Activated CD4-positive, alpha-beta T cell treated with anti-CD3 and anti-CD28 coated beads, Interleukin-2, amount 50 U/mL, for 16 hours (primary cell): ENCODE data around the gene SPEF2.
A peak's percentile ranks its signal among the peaks of the same experiment; 100 is the strongest.

ENCODE experiments used
- DNase-seq: peaks from one replicate; pipeline ENCODE4 v3.0.0-alpha.2; 2020

SPEF2 gene

GRCh38 chr5:35785601-35786085 lies 168.0 kb downstream of the SPEF2 start:
- peak; percentile 86 for DNase-seq

- DNase-seq, result no peak
Measured at GRCh38 chr5:35788724-35789123, 171.1 kb downstream of the SPEF2 start.

GRCh38 chr5:35789732-35790456 lies 172.2 kb downstream of the SPEF2 start:
- DNase-seq, result peak; percentile 53

GRCh38 chr5:35790457-35790822 lies 172.8 kb downstream of the SPEF2 start:
- no peak for DNase-seq

DNA sequence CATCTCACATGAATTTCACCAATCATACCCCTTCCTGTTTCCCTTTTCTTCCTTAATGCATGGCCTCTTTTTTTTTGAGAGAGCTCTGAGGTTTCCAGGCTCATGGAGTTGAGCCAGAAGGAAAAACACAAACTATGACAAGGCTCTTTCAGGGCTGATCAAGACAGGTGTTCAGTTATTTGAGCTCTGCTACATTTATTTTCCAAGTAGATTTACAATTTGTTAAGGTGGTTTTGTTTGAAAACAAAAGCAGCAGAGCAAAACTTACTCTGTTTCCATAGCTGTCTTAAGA lies 176.6 kb downstream of the SPEF2 start:
- DNase-seq, result no peak

DNA sequence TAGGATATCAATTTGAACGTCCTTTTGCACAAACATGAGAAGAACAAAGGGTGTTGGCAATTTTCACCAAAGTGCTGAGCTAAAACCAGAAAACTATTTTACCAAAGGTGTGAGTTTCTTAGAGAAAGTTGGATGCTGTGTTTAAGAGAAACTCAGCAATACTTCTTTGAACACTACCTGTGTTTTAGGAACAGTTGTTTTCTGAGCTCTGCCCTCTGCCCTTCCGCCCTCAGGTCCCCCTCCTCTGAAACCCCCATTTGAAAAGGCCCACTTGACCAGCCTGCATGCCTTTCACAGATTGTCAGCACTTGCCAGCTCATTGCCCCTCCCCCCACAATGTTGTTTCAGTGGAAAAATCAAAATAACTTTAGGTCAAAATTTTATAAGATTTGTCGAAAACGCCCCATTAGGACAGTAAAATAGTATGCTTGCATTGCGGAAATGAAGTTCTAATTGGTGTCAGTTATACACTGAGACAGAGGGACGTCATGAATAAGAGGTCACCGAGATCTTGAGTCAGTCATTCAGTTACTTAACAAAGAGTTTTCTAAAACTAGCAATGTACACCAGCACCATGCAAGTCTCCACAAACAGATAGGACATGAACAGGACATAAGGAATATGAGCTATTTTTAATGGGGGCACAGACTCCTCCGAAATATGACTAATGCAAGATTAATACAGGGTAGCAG lies 177.2 kb downstream of the SPEF2 start:
- DNase-seq, result peak; percentile 76

DNA sequence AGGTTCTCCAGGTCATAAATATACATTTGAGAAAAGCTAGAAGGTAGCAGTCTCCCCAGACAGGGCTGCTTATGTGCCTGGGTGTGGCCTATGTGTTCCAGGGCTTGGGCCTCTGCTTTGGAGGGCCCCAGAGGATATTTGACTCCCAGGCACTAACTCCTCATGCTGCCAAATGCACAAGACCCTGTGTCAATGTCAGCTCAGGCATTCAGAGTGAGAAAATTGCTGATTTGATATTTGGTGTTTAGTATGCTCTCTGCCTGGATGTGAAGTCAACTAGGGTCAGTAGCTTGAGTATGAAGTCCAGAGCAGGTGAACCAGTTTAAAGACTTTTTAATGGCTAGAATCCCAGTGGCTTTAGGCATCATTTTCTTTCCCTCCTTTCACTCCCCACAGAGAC lies 181.5 kb downstream of the SPEF2 start:
- no peak for DNase-seq

GRCh38 chr5:35799753-35800152 lies 182.1 kb downstream of the SPEF2 start:
- DNase-seq, result no peak

DNA sequence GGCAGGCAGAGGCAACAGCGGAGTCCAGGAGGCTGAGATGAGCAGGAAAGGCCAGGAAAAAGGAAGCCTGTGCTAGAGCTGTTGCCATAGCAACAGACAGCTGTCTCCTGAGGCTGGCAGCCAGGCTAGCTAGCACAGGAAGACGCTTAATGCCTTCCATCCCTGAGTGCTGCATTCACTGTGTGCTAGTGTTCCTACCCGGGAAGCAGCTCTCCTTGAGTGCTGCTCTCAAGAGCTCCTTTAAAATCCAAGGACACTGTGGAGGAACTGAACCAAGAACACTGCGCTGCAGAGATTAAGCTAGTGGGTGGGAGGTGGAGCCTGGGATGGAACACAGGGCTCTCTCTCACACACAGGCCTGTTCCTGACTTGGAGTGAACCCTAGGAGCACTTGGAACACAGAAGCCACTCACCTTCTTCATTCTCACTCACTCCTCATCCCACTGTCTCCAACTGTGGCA lies 185.6 kb downstream of the SPEF2 start:
- DNase-seq, result no peak

GRCh38 chr5:35804201-35804653 lies 186.6 kb downstream of the SPEF2 start:
- DNase-seq, result no peak

DNA sequence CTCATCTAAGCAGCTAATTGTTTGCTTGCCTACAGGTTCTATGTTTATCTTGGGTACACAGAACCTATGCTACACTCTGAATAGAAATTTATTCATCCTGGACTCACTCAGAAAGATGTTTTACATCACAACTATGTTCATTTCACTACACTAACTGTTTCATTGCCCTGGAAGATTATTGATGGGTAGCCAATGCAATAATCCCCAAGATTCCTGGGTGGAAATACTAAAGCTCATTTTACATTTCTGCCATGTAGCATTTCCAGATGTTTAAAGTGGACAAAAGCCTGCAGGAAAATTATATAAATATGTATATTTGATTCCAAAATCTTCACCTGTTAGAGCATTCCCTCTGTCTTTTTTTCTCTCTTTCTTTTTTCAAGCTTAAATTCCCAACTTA lies 187.2 kb downstream of the SPEF2 start:
- no peak for DNase-seq

GRCh38 chr5:35810601-35811000 lies 192.9 kb downstream of the SPEF2 start:
- peak; percentile 49 for DNase-seq

- DNase-seq, result peak; percentile 91
Measured at GRCh38 chr5:35811108-35811741, 193.6 kb downstream of the SPEF2 start.

DNA sequence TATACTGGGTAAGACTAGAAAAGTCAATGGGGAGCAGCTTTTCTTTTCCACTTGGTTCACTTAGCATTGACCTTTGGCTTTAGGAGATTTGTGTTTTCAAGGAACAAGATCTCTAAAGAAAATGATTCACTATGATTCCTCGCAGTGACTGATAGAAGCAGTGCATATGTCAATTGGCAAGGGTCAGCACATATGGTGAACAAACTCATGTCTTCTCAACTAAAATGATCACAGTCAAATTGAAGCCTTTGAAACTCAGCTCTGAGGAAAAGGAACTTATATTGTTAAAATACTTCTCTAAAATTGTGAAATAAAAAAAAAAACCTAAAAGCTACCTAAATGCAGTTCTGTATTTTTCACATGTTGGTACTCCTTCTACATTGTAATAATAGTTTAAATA lies 195.9 kb downstream of the SPEF2 start:
- no peak for DNase-seq

DNA sequence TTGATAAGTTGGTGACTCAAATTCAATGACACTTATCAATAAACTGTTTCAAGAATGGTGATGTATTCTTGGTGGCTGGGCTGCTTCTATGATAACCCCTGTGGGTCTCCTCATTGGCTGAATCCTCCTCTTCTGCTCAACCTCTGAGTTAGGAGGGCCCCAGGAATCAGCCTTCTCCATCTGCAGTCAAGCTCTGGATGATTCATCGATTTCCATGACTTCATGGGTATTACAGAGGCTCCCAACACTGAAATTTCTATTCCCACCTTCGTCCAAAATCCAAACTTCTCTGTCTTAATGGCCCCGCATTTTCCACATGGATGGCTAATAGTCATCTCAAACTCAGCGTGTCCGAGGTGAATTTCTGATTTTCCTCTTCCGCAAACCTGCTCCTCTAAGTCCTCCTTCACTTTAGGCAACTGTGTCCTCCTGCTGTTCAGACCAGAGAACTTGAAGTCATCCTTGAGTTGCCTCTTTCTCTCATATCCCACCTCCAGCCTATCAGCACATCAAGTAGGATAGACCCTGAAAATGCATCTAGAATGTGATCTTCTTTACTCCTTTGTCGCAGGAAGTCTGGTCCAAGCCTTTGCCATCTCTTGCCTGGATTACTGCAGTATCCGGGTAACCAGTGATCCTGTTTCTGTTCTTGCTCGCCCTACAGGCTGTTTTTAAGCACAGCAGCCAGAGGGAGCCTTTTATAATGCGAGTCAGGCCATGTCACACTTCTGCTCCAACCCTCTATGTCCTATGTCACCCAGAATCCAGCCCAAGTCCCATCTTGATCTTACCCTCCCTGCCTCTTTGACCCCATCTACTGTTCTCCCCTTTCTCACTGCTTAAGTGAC lies 197.7 kb downstream of the SPEF2 start:
- DNase-seq, result peak; percentile 74

- DNase-seq, result peak; percentile 56
Measured at GRCh38 chr5:35816881-35817521, 199.3 kb downstream of the SPEF2 start.

DNA sequence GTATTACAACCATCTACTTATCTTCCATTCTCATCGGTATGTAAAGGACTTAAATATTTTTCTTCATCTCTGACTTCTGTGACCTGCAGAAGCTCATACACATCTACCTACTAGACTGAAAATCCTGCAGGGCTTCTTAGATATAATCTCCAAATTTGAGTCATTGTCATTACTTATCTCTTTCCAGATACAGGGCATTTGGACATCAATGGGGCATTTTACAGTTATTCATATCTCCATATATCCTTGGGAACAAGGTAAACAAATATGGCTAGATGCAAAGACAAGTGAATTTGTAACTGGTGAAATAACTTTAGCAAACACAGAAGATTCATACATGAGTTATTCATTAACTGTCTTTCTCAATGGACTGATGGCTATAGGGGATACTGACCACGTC lies 201.4 kb downstream of the SPEF2 start:
- no peak for DNase-seq

DNA sequence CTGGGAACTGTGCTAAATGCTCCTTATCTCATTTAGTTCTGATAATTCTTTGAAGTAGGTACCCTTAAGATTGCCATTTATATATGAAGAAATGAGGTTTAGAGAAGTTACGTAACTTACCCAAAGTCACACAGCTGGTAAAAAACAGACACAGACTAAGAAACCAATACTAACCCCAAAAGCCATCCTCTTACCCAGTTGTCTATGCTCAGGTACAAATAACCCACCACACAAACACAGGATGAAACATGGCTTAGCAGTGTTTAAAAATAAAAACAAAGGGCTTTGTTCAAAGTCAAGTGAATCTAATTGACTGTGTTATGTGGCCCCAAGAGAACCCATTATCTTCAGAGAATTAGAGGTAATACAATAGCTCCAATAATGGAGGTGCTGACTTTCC lies 202.0 kb downstream of the SPEF2 start:
- DNase-seq, result no peak

DNA sequence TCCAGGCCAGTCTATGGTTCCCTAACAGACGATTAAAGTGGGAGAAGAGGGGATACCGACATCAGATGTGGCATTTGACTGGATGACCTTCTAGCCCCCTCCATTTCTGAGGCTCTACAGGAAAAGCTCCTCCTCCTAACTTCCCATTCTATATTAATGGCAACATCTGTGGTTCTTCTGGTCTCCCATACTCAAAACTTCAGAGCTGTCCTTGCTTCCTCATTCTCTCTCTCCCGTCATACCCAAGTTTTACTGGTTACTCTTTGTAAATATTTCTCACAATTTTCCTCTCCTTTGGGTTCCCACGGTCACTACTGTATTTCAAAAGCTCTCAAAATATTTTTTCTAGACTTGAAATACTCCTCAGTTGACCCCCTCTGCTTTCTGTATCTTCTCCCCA lies 203.1 kb downstream of the SPEF2 start:
- DNase-seq, result no peak

DNA sequence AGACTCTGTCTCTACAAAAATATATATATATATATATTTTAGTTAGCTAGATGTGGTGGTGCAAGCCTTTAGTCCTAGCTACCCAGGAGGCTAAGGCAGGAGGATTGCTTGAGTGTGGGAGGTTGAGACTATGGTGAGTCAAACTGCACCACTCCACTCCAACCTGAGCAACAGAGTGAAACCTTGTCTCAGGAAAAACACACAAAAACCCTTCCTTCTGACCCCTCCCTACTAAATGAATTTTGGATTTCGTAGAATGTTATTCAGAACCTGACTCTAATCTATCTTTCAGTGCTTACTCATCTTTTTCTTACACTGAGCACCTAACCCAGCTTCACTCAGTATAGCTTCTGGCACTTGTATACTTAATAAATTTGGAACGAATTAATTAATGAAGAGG lies 203.8 kb downstream of the SPEF2 start:
- DNase-seq, result peak; percentile 86

- DNase-seq, result peak; percentile 69
Measured at GRCh38 chr5:35822511-35822910, 204.8 kb downstream of the SPEF2 start.

GRCh38 chr5:35823347-35824098 lies 205.9 kb downstream of the SPEF2 start:
- no peak for DNase-seq
